Heart left ventricle (tissue), 13 donors: ENCODE data around the gene SLC9A8.
"Not testable (repeated sequence)": the region's sequence is repeated elsewhere in the genome, so short reads cannot be mapped to it uniquely, and the experiment has no call there.

Source experiments
- CTCF ChIP-seq, 12 donors: fragments of 200-600 bp; sonication (generic) in 4 of 12; IDR thresholded peaks; one replicate each; pipeline versions ENCODE4 v1.5.0 to v1.8.0; 2018 to 2022; ENCODE audit warnings: antibody characterized with exemption in 12 of 12, mild to moderate bottlenecking in 5 of 12
- POLR2A ChIP-seq, 2 donors: fragments of 450-650 bp; IDR thresholded peaks; one replicate each; pipeline ENCODE4 v1.6.1; 2017; ENCODE audit warnings: antibody characterized with exemption in 2 of 2, mild to moderate bottlenecking in 2 of 2, moderate library complexity in 2 of 2
- donor health status: ischemic (EF 13 %, LVEDD 7.1; RV severe dilation, severe dysfunction).
- donor health status: DM: no; HTN: yes; CAD: no.
- donor health status: DM: no; HTN: no; CAD: no.
- donor health status: ischemic (EF 25% LVEDD 6.9; RV normal size, moderate dysfunction).
- donor health status: ischemic (EF 25% LVEDD 5.7; RV mildly dilated, moderate dysfunction).
- donor health status: ischemic (EF 35%, LVEDD 5.7; RV mildly dilated, moderate dysfunction).
- donor health status: nonischemic (EF 11% LVEDD 7.7; RV severe dilation, severe dysfunction).
- donor health status: DM: yes; HTN: yes; CAD: no.
- donor health status: PGD.
- donor health status: ischemic (EF 29% LVEDD 5.4; RV normal size, mild dysfunction).
- donor health status: nonischemic (EF 23%, LVEDD 6.1; RV moderate dilation, normal function).

- TF ChIP-seq CTCF, POLR2A (IDR thresholded peaks at IDR 0.05): not testable (repeated sequence)
Observed at GRCh38 chr20:49774213-49774612, 38.4 kb upstream of the SLC9A8 start.
